Coronary artery (tissue), 2 donors: ENCODE data around the gene CKB.

Experiments used
- DNase-seq: peaks from one replicate; pipeline ENCODE4 v3.0.0-alpha.2; 2017; ENCODE audit warnings: low spot score
- H3K27ac ChIP-seq, 2 donors: fragments of 200-600 bp; sonication (generic); one replicate each; pipeline ENCODE4 v1.5.1; 2016 to 2019
- H3K4me3 ChIP-seq: fragments of 200-600 bp; sonication (generic); 2 replicates; pipeline ENCODE4 v1.5.1; 2016; ENCODE audit warnings: mild to moderate bottlenecking, moderate library complexity
- TF ChIP-seq, protein P1 (sequence below): fragments of 200-600 bp; sonication (generic); IDR thresholded peaks from one replicate; pipeline ENCODE4 v1.5.1; 2019; ENCODE audit warnings: antibody characterized with exemption

The CKB gene

DNA sequence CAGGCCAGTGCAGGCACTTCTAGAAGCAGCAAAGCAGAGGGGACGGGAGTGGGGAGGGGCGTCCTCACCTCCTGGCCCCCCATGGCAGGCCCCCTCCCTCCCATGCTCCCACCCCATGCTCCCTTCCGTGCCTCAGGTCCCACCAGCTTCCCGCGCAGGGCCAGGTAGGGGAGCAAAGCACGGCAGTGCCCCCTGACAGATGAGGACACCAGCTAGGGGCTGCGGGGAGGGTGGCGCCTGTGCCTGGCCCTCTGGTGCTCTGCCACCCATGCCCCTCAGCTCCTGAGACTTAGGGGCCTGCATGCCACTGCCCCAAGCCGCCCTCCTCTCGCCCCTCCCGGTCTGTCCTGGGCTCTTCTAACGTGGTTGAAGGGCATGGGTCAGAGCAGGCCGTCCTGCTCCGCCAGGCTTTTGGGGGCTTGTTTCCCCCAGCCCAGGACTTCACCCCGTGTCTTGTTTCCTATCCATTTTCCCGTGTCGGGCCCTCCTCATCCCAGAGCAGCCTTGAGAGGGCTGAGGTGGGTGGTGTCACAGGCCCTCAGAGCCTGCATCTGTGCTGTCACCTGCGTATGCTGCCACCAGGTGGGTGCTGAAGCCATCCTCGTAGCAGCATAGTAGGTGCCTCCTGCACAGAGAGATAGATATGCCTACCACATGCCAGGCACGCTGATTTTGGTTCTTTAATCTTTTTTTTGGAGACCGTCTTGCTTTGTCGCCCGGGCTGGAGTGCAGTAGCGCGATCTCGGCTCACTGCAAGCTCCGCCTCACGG lies 16.6 kb upstream of the CKB start:
- H3K4me3 ChIP-seq, result no peak overlapping the region
- TF ChIP-seq, protein P1, sequence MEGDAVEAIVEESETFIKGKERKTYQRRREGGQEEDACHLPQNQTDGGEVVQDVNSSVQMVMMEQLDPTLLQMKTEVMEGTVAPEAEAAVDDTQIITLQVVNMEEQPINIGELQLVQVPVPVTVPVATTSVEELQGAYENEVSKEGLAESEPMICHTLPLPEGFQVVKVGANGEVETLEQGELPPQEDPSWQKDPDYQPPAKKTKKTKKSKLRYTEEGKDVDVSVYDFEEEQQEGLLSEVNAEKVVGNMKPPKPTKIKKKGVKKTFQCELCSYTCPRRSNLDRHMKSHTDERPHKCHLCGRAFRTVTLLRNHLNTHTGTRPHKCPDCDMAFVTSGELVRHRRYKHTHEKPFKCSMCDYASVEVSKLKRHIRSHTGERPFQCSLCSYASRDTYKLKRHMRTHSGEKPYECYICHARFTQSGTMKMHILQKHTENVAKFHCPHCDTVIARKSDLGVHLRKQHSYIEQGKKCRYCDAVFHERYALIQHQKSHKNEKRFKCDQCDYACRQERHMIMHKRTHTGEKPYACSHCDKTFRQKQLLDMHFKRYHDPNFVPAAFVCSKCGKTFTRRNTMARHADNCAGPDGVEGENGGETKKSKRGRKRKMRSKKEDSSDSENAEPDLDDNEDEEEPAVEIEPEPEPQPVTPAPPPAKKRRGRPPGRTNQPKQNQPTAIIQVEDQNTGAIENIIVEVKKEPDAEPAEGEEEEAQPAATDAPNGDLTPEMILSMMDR, result no peak
- no peak for DNase-seq
- peak overlapping the region; percentile 76 to 84 for H3K27ac ChIP-seq

GRCh38 chr14:103538291-103539055 lies 15.8 kb upstream of the CKB start:
- DNase-seq, result no peak
- Histone ChIP-seq H3K4me3 (no peak overlapping the region), H3K27ac (peak overlapping the region; percentile 76 to 84)
- TF ChIP-seq, protein P1, result no peak

DNA sequence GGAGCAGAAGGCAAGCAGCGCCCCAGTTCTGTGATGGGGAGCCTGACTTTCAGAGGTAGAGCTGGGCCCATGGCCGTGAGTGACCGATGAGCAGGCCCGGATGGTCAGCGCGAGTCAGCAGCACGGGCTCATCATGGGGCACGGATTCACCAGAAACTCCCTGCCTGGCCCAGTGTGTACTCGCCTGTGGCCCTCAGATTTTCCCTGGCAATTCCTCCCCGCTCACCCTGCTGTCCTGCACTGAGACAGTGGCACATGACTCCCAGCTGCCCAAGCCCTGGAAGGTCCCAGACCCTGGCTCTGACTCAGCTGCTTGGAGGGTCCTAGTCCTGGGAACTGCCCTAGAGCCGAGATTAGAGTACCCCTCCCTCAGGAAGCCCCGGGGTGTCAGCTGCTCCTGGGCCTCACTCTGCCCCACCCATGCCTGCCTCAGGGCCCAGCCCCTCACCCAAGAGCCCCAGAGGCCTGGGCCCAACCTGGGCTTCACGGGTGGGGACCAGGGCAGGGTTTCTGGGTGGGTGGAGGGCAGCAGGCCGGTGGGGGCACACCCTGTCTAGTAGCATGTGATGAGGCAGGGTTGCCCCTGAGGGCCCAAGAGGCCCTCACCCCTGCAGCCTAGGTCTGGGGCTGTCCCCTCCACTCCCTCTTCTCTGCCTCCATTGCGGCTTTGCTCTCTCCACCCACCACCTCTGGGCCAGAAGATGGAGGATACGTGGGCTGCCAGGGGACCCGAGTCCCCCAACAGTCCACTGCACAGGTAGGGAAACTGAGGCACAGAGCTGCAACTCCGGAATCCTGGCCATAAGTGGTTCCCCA lies 14.8 kb upstream of the CKB start:
- H3K27ac ChIP-seq, result peak overlapping the region; percentile 76 to 84
- no peak overlapping the region for H3K4me3 ChIP-seq
- TF ChIP-seq, protein P1, result no peak
- DNase-seq, result no peak

GRCh38 chr14:103536693-103537092 lies 14.1 kb upstream of the CKB start:
- no peak overlapping the region for H3K4me3 ChIP-seq
- DNase-seq, result no peak
- H3K27ac ChIP-seq, result peak overlapping the region in 1 of 2 donors; percentile 84
- TF ChIP-seq, protein P1, result no peak

DNA sequence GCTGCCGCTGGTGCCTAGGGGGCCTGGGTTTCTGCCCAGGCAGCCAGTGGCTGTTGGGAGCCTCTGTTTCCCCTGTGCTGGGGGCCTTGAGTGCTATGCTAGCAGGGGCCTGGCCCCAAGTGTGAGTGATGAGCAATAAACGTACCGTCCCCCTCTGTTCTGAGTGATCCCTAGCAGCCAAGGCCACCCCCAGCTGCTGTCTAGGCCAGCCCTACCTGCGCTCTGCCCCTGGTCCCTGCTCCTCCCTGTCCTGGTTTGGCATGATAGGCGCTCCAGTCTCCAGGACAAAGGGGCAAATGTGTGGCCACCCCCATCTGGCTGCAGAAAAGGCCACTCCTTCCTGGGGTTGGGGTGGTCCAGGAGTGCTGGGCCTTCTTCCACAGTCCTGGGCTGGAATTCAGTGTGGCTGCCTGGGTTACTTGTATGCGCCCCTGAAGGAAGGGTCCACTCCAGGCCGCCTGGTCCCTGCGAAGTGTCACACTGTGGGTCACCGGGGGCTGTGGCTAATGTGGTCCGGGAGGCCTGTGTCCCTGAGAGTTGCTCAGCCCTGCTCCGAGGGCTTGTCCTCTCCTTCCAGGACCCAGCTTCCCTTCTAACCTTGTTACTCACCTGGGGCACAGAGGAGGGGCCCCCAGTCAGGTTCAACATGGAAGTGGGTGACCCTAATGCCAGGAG lies 13.4 kb upstream of the CKB start:
- TF ChIP-seq, protein P1, result no peak
- no peak for DNase-seq
- Histone ChIP-seq H3K27ac (peak overlapping the region; percentile 66 to 84), H3K4me3 (no peak overlapping the region)

- TF ChIP-seq, protein P1, result no peak
- DNase-seq, result no peak
- Histone ChIP-seq H3K27ac (peak overlapping the region; percentile 66 to 84), H3K4me3 (no peak overlapping the region)
These were observed 12.7 kb upstream of the CKB start for GRCh38 chr14:103535081-103535890.
